SK-N-MC (cell line): ENCODE measurements around the gene VIPR2.
"Not testable (repeated sequence)": the region's sequence is repeated elsewhere in the genome, so short reads cannot be mapped to it uniquely, and the experiment has no call there.

Experiments
- DNase-seq: peaks from one replicate; pipeline ENCODE4 v3.0.0-alpha.2; 2011; ENCODE audit warnings: low read depth, low spot score
- H3K27ac ChIP-seq: fragments of 200-600 bp; sonication (generic); 2 replicates; pipeline ENCODE4 v1.5.1; 2016; ENCODE audit warnings: mixed run types
- H3K36me3 ChIP-seq: fragments of 200-600 bp; sonication (generic); 2 replicates; pipeline ENCODE4 v1.6.1; 2017; ENCODE audit warnings: antibody characterized with exemption, low read length, mixed read lengths; ENCODE audit not compliant: insufficient read depth
- H3K4me3 ChIP-seq: fragments of 200-600 bp; sonication (generic); 2 replicates; pipeline ENCODE4 v1.5.1; 2016
- H3K9ac ChIP-seq: fragments of 200-600 bp; sonication (generic); 2 replicates; pipeline ENCODE4 v1.8.0; 2017; ENCODE audit warnings: mixed run types, mixed read lengths; ENCODE audit not compliant: insufficient read length
- H3K9me3 ChIP-seq: fragments of 200-600 bp; sonication (generic); 2 replicates; pipeline ENCODE4 v1.6.1; 2017; ENCODE audit warnings: low read depth, mild to moderate bottlenecking, antibody characterized with exemption, low read length, moderate library complexity, mixed read lengths
- EZH2 ChIP-seq: fragments of 200-600 bp; sonication (generic); IDR thresholded peaks from one replicate; pipeline ENCODE4 v1.6.1; 2017; ENCODE audit warnings: antibody characterized with exemption
- FOXP2 ChIP-seq: optimal IDR thresholded peaks from 2 replicates; pipeline ENCODE3; 2011; ENCODE audit warnings: mild to moderate bottlenecking, moderate library complexity; ENCODE audit not compliant: insufficient read depth; ENCODE audit errors: extremely low read length, control extremely low read depth
- POLR2AphosphoS5 ChIP-seq: IDR thresholded peaks from 2 replicates; pipeline ENCODE4 v1.6.1; 2012; ENCODE audit warnings: mild to moderate bottlenecking, low read depth, low read length, borderline replicate concordance

The VIPR2 gene

GRCh38 chr7:159175792-159176191 is 31.1 kb upstream of the VIPR2 start:
- Histone ChIP-seq H3K27ac (peak overlapping the region; percentile 75), H3K4me3 (no peak overlapping the region), H3K36me3 (no peaks in the 10 kb centered on the region), H3K9ac (no peak overlapping the region), H3K9me3 (no peaks in the 10 kb centered on the region)
- DNase-seq = no peak
- no peak for TF ChIP-seq POLR2AphosphoS5
- no peak for TF ChIP-seq EZH2

- H3K27ac ChIP-seq = peak overlapping the region; percentile 84
- not testable (repeated sequence) for H3K36me3 ChIP-seq, H3K9me3 ChIP-seq, H3K4me3 ChIP-seq, DNase-seq, H3K9ac ChIP-seq
These were observed 30.4 kb upstream of the VIPR2 start for GRCh38 chr7:159175100-159175499.

GRCh38 chr7:159172400-159172799 is 27.7 kb upstream of the VIPR2 start:
- Histone ChIP-seq H3K36me3 (no peaks in the 10 kb centered on the region), H3K4me3 (no peak overlapping the region), H3K9ac (no peak overlapping the region), H3K9me3 (no peaks in the 10 kb centered on the region), H3K27ac (no peak overlapping the region)
- no peak for DNase-seq
- no peak for TF ChIP-seq FOXP2
- TF ChIP-seq POLR2AphosphoS5 = no peak
- no peak for TF ChIP-seq EZH2

- H3K9ac ChIP-seq = no peak overlapping the region
- no peak overlapping the region for H3K27ac ChIP-seq
- H3K9me3 ChIP-seq = no peaks in the 10 kb centered on the region
- no peak for DNase-seq
- no peaks in the 10 kb centered on the region for H3K36me3 ChIP-seq
- no peak overlapping the region for H3K4me3 ChIP-seq
- TF ChIP-seq FOXP2 (no peak), POLR2AphosphoS5 (no peak), EZH2 (no peak)
These were observed 24.7 kb upstream of the VIPR2 start for GRCh38 chr7:159169391-159169790.

- Histone ChIP-seq H3K27ac (no peak overlapping the region), H3K9me3 (no peaks in the 10 kb centered on the region), H3K36me3 (no peaks in the 10 kb centered on the region), H3K9ac (no peak overlapping the region), H3K4me3 (no peak overlapping the region)
- TF ChIP-seq EZH2 (no peak), FOXP2 (no peak), POLR2AphosphoS5 (no peak)
- no peak for DNase-seq
These were observed 22.5 kb upstream of the VIPR2 start for GRCh38 chr7:159167139-159167538.

GRCh38 chr7:159166530-159166929 is 21.9 kb upstream of the VIPR2 start:
- Histone ChIP-seq H3K9ac (no peak overlapping the region), H3K4me3 (no peak overlapping the region), H3K9me3 (no peaks in the 10 kb centered on the region), H3K36me3 (no peaks in the 10 kb centered on the region), H3K27ac (no peak overlapping the region)
- no peak for TF ChIP-seq EZH2
- DNase-seq = no peak

GRCh38 chr7:159165352-159165751 is 20.7 kb upstream of the VIPR2 start:
- H3K36me3 ChIP-seq = no peaks in the 10 kb centered on the region
- H3K9me3 ChIP-seq = no peaks in the 10 kb centered on the region
- H3K9ac ChIP-seq = no peak overlapping the region
- no peak overlapping the region for H3K27ac ChIP-seq
- no peak overlapping the region for H3K4me3 ChIP-seq
- TF ChIP-seq POLR2AphosphoS5 (no peak), EZH2 (no peak), FOXP2 (no peak)
- DNase-seq = no peak

GRCh38 chr7:159163703-159164301 is 19.1 kb upstream of the VIPR2 start:
- not testable (repeated sequence) for H3K9ac ChIP-seq, H3K27ac ChIP-seq

GRCh38 chr7:159162050-159162626 is 17.5 kb upstream of the VIPR2 start:
- DNase-seq, H3K36me3 ChIP-seq, H3K4me3 ChIP-seq, H3K9ac ChIP-seq, H3K9me3 ChIP-seq, H3K27ac ChIP-seq: not testable (repeated sequence)

More at GRCh38 chr7:159163703-159164301, 19.1 kb upstream of the VIPR2 start:
- H3K36me3 ChIP-seq, H3K9me3 ChIP-seq, H3K4me3 ChIP-seq, DNase-seq: not testable (repeated sequence)

GRCh38 chr7:159160450-159160849 is 15.8 kb upstream of the VIPR2 start:
- TF ChIP-seq POLR2AphosphoS5 (no peak), FOXP2 (no peak), EZH2 (no peak)
- no peak overlapping the region for H3K4me3 ChIP-seq
- no peaks in the 10 kb centered on the region for H3K9me3 ChIP-seq
- H3K9ac ChIP-seq = no peak overlapping the region
- H3K36me3 ChIP-seq = no peaks in the 10 kb centered on the region
- no peak overlapping the region for H3K27ac ChIP-seq
- no peak for DNase-seq
